Endothelial cell of umbilical vein (primary cell): Measurements from ENCODE around the gene SMIM24. TPM values are rescaled to one million over a fixed set of nuclear protein-coding genes. Genes with fewer than 3 reads are reported as not detected.

ENCODE experiments used
- BruUV-seq: library from RNA; stranded (reverse); fragments of 400-500 nt; replicated peaks from 2 replicates; lab custom pipeline; 2021; lab: Mats Ljungman, UMichigan
- CTCF ChIA-PET: fragments of 300-600, 350-600 bp; sonication (Branson Sonifier 250); formaldehyde crosslinking; loops from one replicate; lab custom pipeline; 2021; ENCODE audit warnings: antibody characterized with exemption, inconsistent platforms; lab: Charles Lee
- POLR2A ChIA-PET: fragments of 300-600, 350-600 bp; sonication (Branson Sonifier 250); formaldehyde crosslinking; loops from one replicate; lab custom pipeline; 2021; ENCODE audit warnings: antibody characterized with exemption, inconsistent platforms; lab: Charles Lee
- DNase-seq: peaks from one replicate; pipeline ENCODE4 v3.0.0-alpha.2; 2011; ENCODE audit warnings: low read depth, low spot score
- FAIRE-seq: peaks from 2 replicates; lab custom pipeline; 2011; peaks lifted over from hg19 to GRCh38; lab: Jason Lieb, UNC
- H2AFZ ChIP-seq: 2 replicates; pipeline ENCODE4 v1.6.0; 2012; ENCODE audit warnings: low read depth, low read length, control low read depth, inconsistent platforms
- H3K27ac ChIP-seq: 2 replicates; pipeline ENCODE4 v1.5.1; 2011; ENCODE audit warnings: low read depth, mild to moderate bottlenecking, control low read depth, low read length, moderate library complexity; ENCODE audit not compliant: insufficient read depth
- H3K27me3 ChIP-seq, 2 experiments: 2 replicates each; pipeline versions ENCODE4 v1.6.0 to v1.6.1; 2011; ENCODE audit warnings: low read length in 2 of 2, mixed read lengths in 1 of 2; ENCODE audit not compliant: control insufficient read depth in 2 of 2, insufficient read depth in 2 of 2
- H3K36me3 ChIP-seq, 2 experiments: 2 replicates in 1 of 2; 3 replicates in 1 of 2; pipeline ENCODE4 v1.5.1; 2011; ENCODE audit warnings: low read length in 2 of 2, mild to moderate bottlenecking in 1 of 2, moderate library complexity in 1 of 2; ENCODE audit not compliant: control insufficient read depth in 2 of 2, insufficient read depth in 2 of 2; ENCODE audit errors: extremely low read depth in 1 of 2
- H3K4me1 ChIP-seq: 3 replicates; pipeline ENCODE4 v1.5.1; 2011; ENCODE audit warnings: mild to moderate bottlenecking, low read length; ENCODE audit not compliant: control insufficient read depth, insufficient read depth; ENCODE audit errors: extremely low read depth
- H3K4me2 ChIP-seq: 2 replicates; pipeline ENCODE4 v1.6.1; 2011; ENCODE audit warnings: low read length, control low read depth, mixed read lengths; ENCODE audit not compliant: insufficient read depth
- H3K4me3 ChIP-seq, 3 experiments: fragments of 200-600 bp in 1 of 3; sonication (generic), shearing (Covaris generic) in 1 of 3; replicated peaks in 1 of 3; 2 replicates each; pipeline ENCODE4 v1.5.1; 2011 to 2016; ENCODE audit warnings: control low read depth in 3 of 3, low read length in 3 of 3, mild to moderate bottlenecking in 2 of 3, inconsistent platforms in 1 of 3, low read depth in 1 of 3, moderate library complexity in 1 of 3; ENCODE audit not compliant: insufficient read depth in 1 of 3
- H3K79me2 ChIP-seq: 2 replicates; pipeline ENCODE4 v1.6.0; 2012; ENCODE audit warnings: low read length, inconsistent platforms; ENCODE audit not compliant: control insufficient read depth, insufficient read depth
- H3K9ac ChIP-seq: replicated peaks from 2 replicates; pipeline ENCODE3; 2011; ENCODE audit warnings: low read length, control low read depth; ENCODE audit not compliant: insufficient read depth; ENCODE audit errors: extremely low read depth
- H3K9me1 ChIP-seq: replicated peaks from 3 replicates; pipeline ENCODE4 v1.6.0; 2011; ENCODE audit warnings: mild to moderate bottlenecking, low read length; ENCODE audit not compliant: control insufficient read depth, insufficient read depth; ENCODE audit errors: extremely low read depth
- H3K9me3 ChIP-seq: replicated peaks from 2 replicates; pipeline ENCODE4 v1.5.1; 2012; ENCODE audit warnings: low read length, inconsistent platforms; ENCODE audit not compliant: control insufficient read depth, insufficient read depth
- H4K20me1 ChIP-seq: replicated peaks from 2 replicates; pipeline ENCODE3; 2011; ENCODE audit warnings: mild to moderate bottlenecking, low read length; ENCODE audit not compliant: control insufficient read depth, insufficient read depth; ENCODE audit errors: extremely low read depth
- EZH2 ChIP-seq: IDR thresholded peaks from 2 replicates; pipeline ENCODE4 v1.6.1; 2012; ENCODE audit warnings: borderline replicate concordance, low read depth, mild to moderate bottlenecking, moderate library complexity, low read length, inconsistent platforms; ENCODE audit not compliant: severe bottlenecking
- FOS ChIP-seq: IDR thresholded peaks from 2 replicates; pipeline ENCODE4 v1.6.1; 2011; ENCODE audit warnings: mild to moderate bottlenecking, low read length, moderate library complexity, borderline replicate concordance; ENCODE audit not compliant: insufficient read depth
- GATA2 ChIP-seq: IDR thresholded peaks from 2 replicates; pipeline ENCODE4 v1.7.0; 2011; ENCODE audit warnings: low read depth, mild to moderate bottlenecking, moderate library complexity, mixed read lengths, low read length; ENCODE audit not compliant: insufficient read length, insufficient read depth
- JUN ChIP-seq: IDR thresholded peaks from 2 replicates; pipeline ENCODE4 v1.6.1; 2011; ENCODE audit warnings: borderline replicate concordance, low read depth; ENCODE audit not compliant: insufficient read length, insufficient read depth
- MYC ChIP-seq: IDR thresholded peaks from one replicate; pipeline ENCODE4 v1.6.1; 2011; ENCODE audit warnings: mild to moderate bottlenecking, low read depth, low read length
- POLR2A ChIP-seq: IDR thresholded peaks from 2 replicates; pipeline ENCODE4 v1.6.1; 2012; ENCODE audit warnings: low read depth, mild to moderate bottlenecking, control low read depth, low read length
- POLR2AphosphoS5 ChIP-seq: IDR thresholded peaks from 2 replicates; pipeline ENCODE4 v1.6.1; 2012; ENCODE audit warnings: low read depth, mild to moderate bottlenecking, control low read depth, low read length, moderate library complexity; ENCODE audit not compliant: insufficient read depth
- dilution Hi-C: fragments of 300-500 bp; cut with MboI; formaldehyde crosslinking; loops from one replicate; pipeline ENCODE4 v1.15.0; 2019; ENCODE audit warnings: low sequenced_read_pairs; ENCODE audit not compliant: extremely low pct_ligation_motif_present
- intact Hi-C: fragments of 100-400 bp; cut with micrococcal nuclease; formaldehyde crosslinking; loops from one replicate; pipeline ENCODE4 v1.10.0; 2022
- polyA plus RNA-seq, 4 experiments: library from polyadenylated mRNA; depleted of rRNA in 3 of 4; stranded (reverse) in 3 of 4; unstranded in 1 of 4; fragments of >200 nt; gene quantifications; 2 replicates each; pipeline versions ENCODE4 v1.2.1 to v1.2.3, GENCODE V29; 2011 to 2012; ENCODE audit warnings: missing spikeins in 1 of 4
- total RNA-seq: library from RNA; stranded (reverse); gene quantifications from 2 replicates; pipeline ENCODE4 v1.2.3, GENCODE V29; 2021
- TF ChIP-seq, protein P1 (sequence below), 2 donors: IDR thresholded peaks; 1 replicate in 1 of 2; 2 replicates in 1 of 2; pipeline ENCODE4 v1.5.1; 2011; ENCODE audit warnings: low read length in 2 of 2, mild to moderate bottlenecking in 2 of 2, moderate library complexity in 2 of 2, control low read depth in 1 of 2, inconsistent platforms in 1 of 2, low read depth in 1 of 2; ENCODE audit not compliant: insufficient read depth in 1 of 2; ENCODE audit errors: extremely low read depth in 1 of 2
- TF ChIP-seq, protein P2 (sequence below): IDR thresholded peaks from 2 replicates; pipeline ENCODE4 v1.6.1; 2011; ENCODE audit not compliant: insufficient read depth, insufficient read length

SMIM24 gene
- total and polyA plus RNA-seq, 2 donors (not counting 3 experiments of a cell fraction or from before 2014, with no cell fraction given): not detected

DNA sequence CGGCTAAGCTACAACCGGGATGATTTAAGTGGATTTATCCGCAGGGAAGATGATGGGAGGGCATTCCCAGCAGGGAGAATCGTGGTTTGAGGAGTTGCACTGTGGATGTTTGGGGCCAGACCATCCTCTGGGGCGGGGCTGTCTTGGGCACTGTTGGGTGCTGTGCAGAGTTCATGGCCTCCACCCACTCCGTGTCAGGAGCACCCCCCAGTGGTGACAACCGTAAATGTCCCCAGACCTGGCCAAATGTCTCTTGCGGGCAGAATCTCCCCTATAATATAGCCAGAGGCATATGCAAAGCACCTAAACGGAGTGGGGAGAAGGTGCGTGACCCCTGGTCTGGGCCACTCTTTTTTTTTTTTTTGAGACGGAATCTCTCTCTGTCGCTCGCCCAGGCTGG is 40.2 kb downstream of the SMIM24 start:
- Histone ChIP-seq H3K27me3 (no peaks in the 10 kb centered on the region), H3K9me3 (no peaks in the 10 kb centered on the region), H3K4me3 (no peak overlapping the region), H3K79me2 (peaks cover 8% of the 10 kb centered on the region), H3K9me1 (no peaks in the 10 kb centered on the region), H3K27ac (no peak overlapping the region), H3K4me2 (no peak overlapping the region), H3K36me3 (peaks cover 0 to 11% of the 10 kb centered on the region in 2 experiments), H3K4me1 (peaks cover 25% of the 10 kb centered on the region), H3K9ac (no peak overlapping the region), H2AFZ (no peak overlapping the region), H4K20me1 (no peaks in the 10 kb centered on the region)
- no peak for DNase-seq
- no TSS peak for BruUV-seq
- dilution Hi-C loops (no loop called here), intact Hi-C loops (no loop called here)
- ChIA-PET CTCF (interaction anchor here (0.7 to 1.0 kb wide), 3 partner anchors 9 to 30 kb away, joined by 3 to 5 read pairs (median 3); no protein-coding TSS in a partner anchor), POLR2A (no interaction called here)
- no peak for FAIRE-seq
- no peak for TF ChIP-seq POLR2A
- TF ChIP-seq, protein P1, sequence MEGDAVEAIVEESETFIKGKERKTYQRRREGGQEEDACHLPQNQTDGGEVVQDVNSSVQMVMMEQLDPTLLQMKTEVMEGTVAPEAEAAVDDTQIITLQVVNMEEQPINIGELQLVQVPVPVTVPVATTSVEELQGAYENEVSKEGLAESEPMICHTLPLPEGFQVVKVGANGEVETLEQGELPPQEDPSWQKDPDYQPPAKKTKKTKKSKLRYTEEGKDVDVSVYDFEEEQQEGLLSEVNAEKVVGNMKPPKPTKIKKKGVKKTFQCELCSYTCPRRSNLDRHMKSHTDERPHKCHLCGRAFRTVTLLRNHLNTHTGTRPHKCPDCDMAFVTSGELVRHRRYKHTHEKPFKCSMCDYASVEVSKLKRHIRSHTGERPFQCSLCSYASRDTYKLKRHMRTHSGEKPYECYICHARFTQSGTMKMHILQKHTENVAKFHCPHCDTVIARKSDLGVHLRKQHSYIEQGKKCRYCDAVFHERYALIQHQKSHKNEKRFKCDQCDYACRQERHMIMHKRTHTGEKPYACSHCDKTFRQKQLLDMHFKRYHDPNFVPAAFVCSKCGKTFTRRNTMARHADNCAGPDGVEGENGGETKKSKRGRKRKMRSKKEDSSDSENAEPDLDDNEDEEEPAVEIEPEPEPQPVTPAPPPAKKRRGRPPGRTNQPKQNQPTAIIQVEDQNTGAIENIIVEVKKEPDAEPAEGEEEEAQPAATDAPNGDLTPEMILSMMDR (IDR thresholded peaks at IDR 0.05; ENCODE audit: extremely low read depth in 1 of 2, insufficient read depth in 1 of 2, low read depth in 1 of 2, low read length in 2 of 2): peak; percentile 36 to 45

DNA sequence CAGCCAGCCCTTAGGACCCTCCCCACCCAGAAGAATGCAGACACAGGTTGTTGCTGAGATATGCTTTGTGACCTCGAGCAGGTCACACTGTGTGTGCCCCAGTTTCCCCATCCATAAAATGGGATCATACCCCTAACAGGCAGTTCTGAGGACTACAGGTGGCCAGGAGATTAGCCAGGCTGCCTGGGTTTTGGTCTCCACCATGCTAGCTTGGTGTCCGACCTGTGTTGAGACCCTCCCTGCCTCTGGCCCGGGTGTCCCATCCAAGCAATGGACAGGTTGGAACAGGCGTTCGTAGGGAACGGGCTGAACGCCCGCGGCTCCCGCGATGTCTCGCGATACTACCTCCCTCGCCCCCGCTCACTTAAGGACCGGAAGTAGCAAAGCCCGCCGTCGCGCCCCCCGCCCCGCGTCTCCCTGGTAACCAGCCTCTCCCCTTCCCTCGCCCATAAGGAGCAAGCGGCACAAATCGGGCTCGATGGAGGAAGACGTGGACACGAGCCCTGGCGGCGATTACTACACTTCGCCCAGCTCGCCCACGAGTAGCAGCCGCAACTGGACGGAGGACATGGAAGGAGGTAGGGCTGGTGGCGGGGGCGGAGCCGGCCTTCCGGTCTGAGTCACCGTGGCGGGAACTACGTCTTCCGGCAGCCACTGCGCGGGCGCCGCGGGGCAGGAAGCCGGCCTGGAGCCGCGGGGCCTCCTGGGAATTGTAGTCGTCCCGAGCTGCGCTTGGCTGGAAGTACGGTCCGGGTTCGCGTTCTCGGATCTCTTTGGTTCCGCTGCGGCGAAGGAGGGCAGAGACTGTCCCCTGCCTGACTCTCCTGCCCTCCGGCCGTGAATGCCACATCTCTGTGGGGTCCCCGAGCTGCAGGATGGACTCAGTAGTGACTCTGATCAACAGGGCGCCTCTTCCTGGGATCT is 45.4 kb downstream of the SMIM24 start:
- H3K9me1 ChIP-seq: no peaks in the 10 kb centered on the region
- intact Hi-C loops: loop anchor here (1.0 kb wide), 2 partner anchors 16 to 24 kb away; no protein-coding TSS in a partner anchor
- peaks cover 4 to 10% of the 10 kb centered on the region in 2 experiments for H3K36me3 ChIP-seq
- DNase-seq (peak; percentile 97), FAIRE-seq (peak; percentile 96)
- peak overlapping the region; percentile 42 for H2AFZ ChIP-seq
- H3K9ac ChIP-seq: peak overlapping the region; percentile 73
- BruUV-seq: TSS peak; percentile 97
- CTCF ChIA-PET: interaction anchor here (0.8 to 0.9 kb wide), 3 partner anchors 12 to 50 kb away, joined by 3 to 4 read pairs (median 3); no protein-coding TSS in a partner anchor
- H3K79me2 ChIP-seq: peaks cover 9% of the 10 kb centered on the region
- H4K20me1 ChIP-seq: no peaks in the 10 kb centered on the region
- peaks cover 16% of the 10 kb centered on the region for H3K4me1 ChIP-seq
- TF ChIP-seq POLR2AphosphoS5 (peak; percentile 94), EZH2 (no peak), POLR2A (peak; percentile 83), FOS (peak; percentile 96), GATA2 (no peak), JUN (peak; percentile 47), MYC (no peak)
- TF ChIP-seq, protein P1 (IDR thresholded peaks at IDR 0.05; ENCODE audit: extremely low read depth in 1 of 2, insufficient read depth in 1 of 2, low read depth in 1 of 2, low read length in 2 of 2): no peak
- TF ChIP-seq, protein P2, sequence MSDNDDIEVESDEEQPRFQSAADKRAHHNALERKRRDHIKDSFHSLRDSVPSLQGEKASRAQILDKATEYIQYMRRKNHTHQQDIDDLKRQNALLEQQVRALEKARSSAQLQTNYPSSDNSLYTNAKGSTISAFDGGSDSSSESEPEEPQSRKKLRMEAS: no peak
- peak overlapping the region; percentile 67 for H3K4me2 ChIP-seq
- no peaks in the 10 kb centered on the region for H3K9me3 ChIP-seq
- H3K4me3 ChIP-seq: peak overlapping the region in 2 of 3 experiments; percentile 42 to 51
- dilution Hi-C loops: no loop called here
- H3K27me3 ChIP-seq: no peaks in the 10 kb centered on the region
- POLR2A ChIA-PET: no interaction called here
- H3K27ac ChIP-seq: peak overlapping the region; percentile 74
